Measurements from ENCODE around the gene MLLT10.

Gene MLLT10

DNA sequence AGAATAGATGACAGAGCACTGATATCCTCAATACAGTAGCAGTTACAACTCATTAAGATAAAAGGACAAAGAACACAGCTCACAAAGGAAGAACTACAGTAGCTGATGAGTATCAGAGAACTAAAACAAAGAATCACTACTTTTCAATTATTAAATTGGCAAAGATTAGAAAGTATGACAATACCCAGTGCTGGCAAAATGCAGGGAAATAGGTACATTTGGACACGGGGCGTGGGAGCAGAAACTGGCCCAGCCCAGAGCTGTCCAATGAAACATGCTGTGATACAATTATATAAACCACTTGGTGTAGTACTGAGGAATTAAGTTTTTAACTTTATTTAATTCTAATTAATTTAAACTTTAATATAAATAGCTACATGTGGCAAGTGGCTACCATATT lies 226.3 kb downstream of the MLLT10 start:
- Histone ChIP-seq H3K27ac (no peak overlapping the region), H2AFZ (no peak overlapping the region), H3K4me2 (ENCODE audit: low read length) (no peak overlapping the region), H3K36me3 (ENCODE audit: control insufficient read depth, insufficient read depth, low read length) (no peaks in the 10 kb centered on the region), H3K4me1 (no peaks in the 10 kb centered on the region), H3K79me2 (no peaks in the 10 kb centered on the region), H3K4me3 (ENCODE audit: low read depth, low read length) (no peak overlapping the region), H3K9ac (no peak overlapping the region), H3K9me3 (ENCODE audit: control insufficient read depth, low read length) (no peaks in the 10 kb centered on the region), H3K27me3 (ENCODE audit: control insufficient read depth, insufficient read depth, low read length) (no peaks in the 10 kb centered on the region)
- TF ChIP-seq, protein P1, sequence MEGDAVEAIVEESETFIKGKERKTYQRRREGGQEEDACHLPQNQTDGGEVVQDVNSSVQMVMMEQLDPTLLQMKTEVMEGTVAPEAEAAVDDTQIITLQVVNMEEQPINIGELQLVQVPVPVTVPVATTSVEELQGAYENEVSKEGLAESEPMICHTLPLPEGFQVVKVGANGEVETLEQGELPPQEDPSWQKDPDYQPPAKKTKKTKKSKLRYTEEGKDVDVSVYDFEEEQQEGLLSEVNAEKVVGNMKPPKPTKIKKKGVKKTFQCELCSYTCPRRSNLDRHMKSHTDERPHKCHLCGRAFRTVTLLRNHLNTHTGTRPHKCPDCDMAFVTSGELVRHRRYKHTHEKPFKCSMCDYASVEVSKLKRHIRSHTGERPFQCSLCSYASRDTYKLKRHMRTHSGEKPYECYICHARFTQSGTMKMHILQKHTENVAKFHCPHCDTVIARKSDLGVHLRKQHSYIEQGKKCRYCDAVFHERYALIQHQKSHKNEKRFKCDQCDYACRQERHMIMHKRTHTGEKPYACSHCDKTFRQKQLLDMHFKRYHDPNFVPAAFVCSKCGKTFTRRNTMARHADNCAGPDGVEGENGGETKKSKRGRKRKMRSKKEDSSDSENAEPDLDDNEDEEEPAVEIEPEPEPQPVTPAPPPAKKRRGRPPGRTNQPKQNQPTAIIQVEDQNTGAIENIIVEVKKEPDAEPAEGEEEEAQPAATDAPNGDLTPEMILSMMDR (IDR thresholded peaks at IDR 0.05) = no peak

DNA sequence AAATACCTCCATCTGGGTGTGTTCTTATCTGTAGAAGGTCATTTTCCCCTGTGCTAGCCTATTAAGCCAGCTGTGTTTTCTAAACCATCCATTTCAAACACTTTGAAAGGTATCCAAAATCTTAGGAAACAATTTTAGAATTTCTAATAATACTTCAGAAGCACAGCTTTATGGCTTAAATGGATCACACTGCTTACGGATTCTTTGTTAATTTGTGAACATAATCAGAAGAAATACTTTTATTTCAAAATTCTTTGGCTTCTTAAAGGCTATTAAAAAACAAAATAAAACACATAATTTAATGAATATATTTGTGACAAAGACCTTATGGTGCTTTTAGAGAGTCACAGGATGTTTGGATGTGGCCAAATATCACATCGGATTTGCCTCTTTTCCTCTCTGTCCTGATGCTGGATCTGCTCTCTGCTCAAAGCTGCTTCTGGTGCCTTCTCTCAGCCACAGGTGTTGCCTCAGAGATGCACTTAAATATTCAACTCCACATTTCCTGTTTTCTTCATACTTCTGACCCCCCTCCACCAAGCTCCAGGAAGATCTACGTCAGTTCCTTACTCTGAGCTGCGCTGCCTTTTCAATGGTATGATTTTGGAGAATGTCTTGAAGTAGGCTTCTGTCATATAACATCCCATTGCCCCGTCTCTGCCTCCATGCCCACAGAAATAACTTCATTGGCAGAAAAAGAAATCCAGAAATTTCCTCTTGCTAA lies 230.6 kb downstream of the MLLT10 start:
- TF ChIP-seq, protein P1 (IDR thresholded peaks at IDR 0.05) = no peak
- Histone ChIP-seq H3K27me3 (ENCODE audit: control insufficient read depth, insufficient read depth, low read length) (no peaks in the 10 kb centered on the region), H3K79me2 (no peaks in the 10 kb centered on the region), H3K4me3 (ENCODE audit: low read depth, low read length) (no peak overlapping the region), H3K36me3 (ENCODE audit: control insufficient read depth, insufficient read depth, low read length) (no peaks in the 10 kb centered on the region), H2AFZ (no peak overlapping the region), H3K4me1 (no peaks in the 10 kb centered on the region), H3K9me3 (ENCODE audit: control insufficient read depth, low read length) (no peaks in the 10 kb centered on the region), H3K4me2 (ENCODE audit: low read length) (no peak overlapping the region), H3K9ac (no peak overlapping the region), H3K27ac (no peak overlapping the region)

DNA sequence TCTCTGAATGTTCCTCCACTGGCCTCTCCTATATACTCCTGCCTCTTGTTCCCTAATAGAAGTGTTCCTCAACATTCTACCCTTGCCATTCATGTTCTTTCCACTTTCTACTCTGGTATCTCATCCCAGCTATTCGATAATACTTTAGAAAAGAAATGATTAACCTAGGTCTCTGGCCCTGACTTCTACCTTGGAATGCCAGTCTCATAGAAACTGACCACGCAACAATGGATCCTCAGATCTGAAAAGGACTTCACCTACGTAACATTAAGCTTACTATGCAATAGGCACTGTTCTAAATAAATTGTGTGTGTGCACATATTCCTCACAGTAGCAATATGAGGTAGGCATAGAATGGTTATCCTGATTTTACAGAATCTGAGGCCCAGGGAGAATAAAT lies 235.0 kb downstream of the MLLT10 start:
- Histone ChIP-seq H2AFZ (no peak overlapping the region), H3K4me2 (ENCODE audit: low read length) (no peak overlapping the region), H3K4me1 (no peaks in the 10 kb centered on the region), H3K27ac (no peak overlapping the region), H3K27me3 (ENCODE audit: control insufficient read depth, insufficient read depth, low read length) (no peaks in the 10 kb centered on the region), H3K79me2 (no peaks in the 10 kb centered on the region), H3K36me3 (ENCODE audit: control insufficient read depth, insufficient read depth, low read length) (no peaks in the 10 kb centered on the region), H3K9me3 (ENCODE audit: control insufficient read depth, low read length) (no peaks in the 10 kb centered on the region), H3K4me3 (ENCODE audit: low read depth, low read length) (no peak overlapping the region), H3K9ac (no peak overlapping the region)
- TF ChIP-seq, protein P1 (IDR thresholded peaks at IDR 0.05) = no peak

DNA sequence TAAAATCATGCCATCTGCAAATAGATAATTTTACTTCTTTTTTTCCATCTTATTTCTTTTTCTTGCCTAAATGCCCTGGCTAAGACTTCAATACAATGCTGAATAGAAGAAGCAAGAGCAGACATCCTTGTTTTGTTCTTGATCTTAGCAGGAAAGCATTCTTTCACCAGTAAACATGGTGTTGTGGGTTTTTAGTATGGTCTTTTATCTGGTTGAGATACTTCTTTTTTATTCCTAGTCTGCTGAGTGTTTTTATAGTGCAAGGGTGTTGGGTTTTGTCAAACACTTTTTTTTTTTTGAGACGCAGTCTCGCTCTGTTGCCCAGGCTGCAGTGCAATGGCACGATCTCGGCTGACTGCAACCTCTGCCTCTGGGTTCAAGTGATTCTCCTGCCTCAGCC lies 237.2 kb downstream of the MLLT10 start:
- Histone ChIP-seq H3K36me3 (ENCODE audit: control insufficient read depth, insufficient read depth, low read length) (no peaks in the 10 kb centered on the region), H2AFZ (no peak overlapping the region), H3K27me3 (ENCODE audit: control insufficient read depth, insufficient read depth, low read length) (no peaks in the 10 kb centered on the region), H3K79me2 (no peaks in the 10 kb centered on the region), H3K4me2 (ENCODE audit: low read length) (no peak overlapping the region), H3K9me3 (ENCODE audit: control insufficient read depth, low read length) (no peaks in the 10 kb centered on the region), H3K9ac (no peak overlapping the region), H3K4me3 (ENCODE audit: low read depth, low read length) (no peak overlapping the region), H3K27ac (no peak overlapping the region), H3K4me1 (no peaks in the 10 kb centered on the region)
- TF ChIP-seq, protein P1 (IDR thresholded peaks at IDR 0.05) = no peak

GRCh38 chr10:21776883-21777282 lies 242.9 kb downstream of the MLLT10 start:
- Histone ChIP-seq H3K4me1 (no peaks in the 10 kb centered on the region), H3K4me2 (ENCODE audit: low read length) (no peak overlapping the region), H3K9ac (no peak overlapping the region), H3K4me3 (ENCODE audit: low read depth, low read length) (no peak overlapping the region), H3K9me3 (ENCODE audit: control insufficient read depth, low read length) (no peaks in the 10 kb centered on the region), H2AFZ (no peak overlapping the region), H3K79me2 (no peaks in the 10 kb centered on the region), H3K27me3 (ENCODE audit: control insufficient read depth, insufficient read depth, low read length) (no peaks in the 10 kb centered on the region), H3K36me3 (ENCODE audit: control insufficient read depth, insufficient read depth, low read length) (no peaks in the 10 kb centered on the region), H3K27ac (no peak overlapping the region)
- TF ChIP-seq, protein P1 (IDR thresholded peaks at IDR 0.05) = no peak
